Esophagus squamous epithelium (tissue), 4 donors: ENCODE measurements around the gene NPIPA5. TPM values are rescaled to one million over a fixed set of nuclear protein-coding genes. Genes with fewer than 3 reads are reported as not detected.

Source experiments
- total RNA-seq, 4 donors: library from RNA; depleted of rRNA; stranded (reverse); fragments of >200 nt; gene quantifications; one replicate each; pipeline ENCODE4 v1.1.0, GENCODE V29; 2016

Gene NPIPA5
- total RNA-seq, 4 donors from 2014 or later = 1.8 to 19.3 (median 1.9) TPM; not detected in 1

Other genes with a start within 250 kb of the NPIPA5 start
- 10 to 100 TPM in 1 of 4 donors, 1 to 10 TPM in 2, under 1 TPM in 1; 0.72 to 10.8 (median 6.2) TPM for gene MPV17L, start 17.5 kb upstream of the NPIPA5 start, total RNA-seq
- 10 to 100 TPM in 2 of 4 donors, 1 to 10 TPM in 2; 3.4 to 38.1 (median 14.9) TPM for gene BMERB1, start 56.3 kb upstream of the NPIPA5 start, total RNA-seq